HEK293 (cell line): ENCODE data around the gene CRELD1.

Experiments used
- FEZF1 ChIP-seq: fragments of 450-650 bp; formaldehyde crosslinking; IDR thresholded peaks from 2 replicates; pipeline ENCODE4 v1.5.1; 2016; ENCODE audit warnings: missing biosample characterization, missing genetic modification characterization
- HOXA7 ChIP-seq: sonication (generic); formaldehyde crosslinking; IDR thresholded peaks from 2 replicates; pipeline ENCODE4 v1.8.1; 2022; ENCODE audit warnings: missing genetic modification reagents, borderline replicate concordance
- MEIS1 ChIP-seq: sonication (generic); formaldehyde crosslinking; IDR thresholded peaks from 2 replicates; pipeline ENCODE4 v1.8.1; 2022; ENCODE audit warnings: missing genetic modification reagents, mild to moderate bottlenecking, borderline replicate concordance
- SALL2 ChIP-seq: fragments of 450-650 bp; formaldehyde crosslinking; IDR thresholded peaks from 2 replicates; pipeline ENCODE4 v1.5.0; 2017; ENCODE audit warnings: missing biosample characterization, mild to moderate bottlenecking, missing genetic modification characterization, borderline replicate concordance
- WT1 ChIP-seq: fragments of 450-650 bp; formaldehyde crosslinking; IDR thresholded peaks from 2 replicates; pipeline ENCODE4 v1.5.1; 2016; ENCODE audit warnings: missing biosample characterization, missing genetic modification characterization
- ZBTB1 ChIP-seq: fragments of 450-650 bp; formaldehyde crosslinking; IDR thresholded peaks from 2 replicates; pipeline ENCODE4 v1.5.1; 2016; ENCODE audit warnings: missing biosample characterization, missing genetic modification characterization
- ZBTB21 ChIP-seq: fragments of 450-650 bp; formaldehyde crosslinking; IDR thresholded peaks from 2 replicates; pipeline ENCODE4 v1.5.1; 2017; ENCODE audit warnings: missing biosample characterization, missing genetic modification characterization
- ZBTB8A ChIP-seq: fragments of 450-650 bp; formaldehyde crosslinking; IDR thresholded peaks from 2 replicates; pipeline ENCODE4 v1.5.1; 2016; ENCODE audit warnings: missing biosample characterization, missing genetic modification characterization
- ZFP37 ChIP-seq: fragments of 450-650 bp; formaldehyde crosslinking; IDR thresholded peaks from 2 replicates; pipeline ENCODE4 v1.5.1; 2016; ENCODE audit warnings: missing biosample characterization, missing genetic modification characterization
- ZNF114 ChIP-seq: fragments of 450-650 bp; formaldehyde crosslinking; IDR thresholded peaks from 2 replicates; pipeline ENCODE4 v1.5.0; 2017; ENCODE audit warnings: missing biosample characterization, missing genetic modification characterization
- ZNF2 ChIP-seq: fragments of 450-650 bp; formaldehyde crosslinking; IDR thresholded peaks from 2 replicates; pipeline ENCODE4 v1.5.1; 2016; ENCODE audit warnings: missing biosample characterization, missing genetic modification characterization
- ZNF266 ChIP-seq: fragments of 450-650 bp; formaldehyde crosslinking; IDR thresholded peaks from 2 replicates; pipeline ENCODE4 v1.5.1; 2016; ENCODE audit warnings: missing biosample characterization, missing genetic modification characterization, low read depth
- ZNF280C ChIP-seq: fragments of 450-650 bp; formaldehyde crosslinking; IDR thresholded peaks from 2 replicates; pipeline ENCODE4 v1.5.1; 2016; ENCODE audit warnings: missing biosample characterization, missing genetic modification characterization
- ZNF324 ChIP-seq: fragments of 450-650 bp; formaldehyde crosslinking; IDR thresholded peaks from 2 replicates; pipeline ENCODE4 v1.5.1; 2016; ENCODE audit warnings: missing biosample characterization, missing genetic modification characterization
- ZNF391 ChIP-seq: fragments of 450-650 bp; formaldehyde crosslinking; IDR thresholded peaks from 2 replicates; pipeline ENCODE4 v1.5.1; 2016; ENCODE audit warnings: low read depth, missing biosample characterization, missing genetic modification characterization, borderline replicate concordance
- ZNF394 ChIP-seq: fragments of 450-650 bp; formaldehyde crosslinking; IDR thresholded peaks from 2 replicates; pipeline ENCODE4 v1.5.1; 2016; ENCODE audit warnings: missing biosample characterization, missing genetic modification characterization, mild to moderate bottlenecking, moderate library complexity, borderline replicate concordance
- ZNF423 ChIP-seq: fragments of 450-650 bp; formaldehyde crosslinking; IDR thresholded peaks from 2 replicates; pipeline ENCODE4 v1.5.1; 2016; ENCODE audit warnings: missing biosample characterization, missing genetic modification characterization
- ZNF433 ChIP-seq: fragments of 450-650 bp; formaldehyde crosslinking; IDR thresholded peaks from 2 replicates; pipeline ENCODE4 v1.5.1; 2016; ENCODE audit warnings: missing biosample characterization, missing genetic modification characterization, low read depth
- ZNF473 ChIP-seq: fragments of 450-650 bp; formaldehyde crosslinking; IDR thresholded peaks from 2 replicates; pipeline ENCODE4 v1.5.1; 2017; ENCODE audit warnings: missing biosample characterization, missing genetic modification characterization
- ZNF555 ChIP-seq: fragments of 450-650 bp; formaldehyde crosslinking; conservative IDR thresholded peaks from 2 replicates; pipeline ENCODE4 v1.5.1; 2017; ENCODE audit warnings: missing biosample characterization, mild to moderate bottlenecking, missing genetic modification characterization, inconsistent platforms
- ZNF558 ChIP-seq: fragments of 450-650 bp; formaldehyde crosslinking; IDR thresholded peaks from 2 replicates; pipeline ENCODE4 v1.5.1; 2016; ENCODE audit warnings: missing biosample characterization, missing genetic modification characterization
- ZNF596 ChIP-seq: fragments of 450-650 bp; IDR thresholded peaks from 2 replicates; pipeline ENCODE4 v1.5.0; 2018; ENCODE audit warnings: missing biosample characterization, mild to moderate bottlenecking, missing genetic modification characterization, moderate library complexity
- ZNF610 ChIP-seq: fragments of 450-650 bp; formaldehyde crosslinking; IDR thresholded peaks from 2 replicates; pipeline ENCODE4 v1.5.1; 2016; ENCODE audit warnings: missing biosample characterization, missing genetic modification characterization, borderline replicate concordance
- ZNF660 ChIP-seq: fragments of 450-650 bp; IDR thresholded peaks from 2 replicates; pipeline ENCODE4 v1.5.1; 2018; ENCODE audit warnings: missing biosample characterization, mild to moderate bottlenecking, missing genetic modification characterization
- ZNF677 ChIP-seq: fragments of 450-650 bp; IDR thresholded peaks from 2 replicates; pipeline ENCODE4 v1.5.0; 2018; ENCODE audit warnings: missing biosample characterization, mild to moderate bottlenecking, missing genetic modification characterization, moderate library complexity
- ZNF704 ChIP-seq: fragments of 450-650 bp; formaldehyde crosslinking; IDR thresholded peaks from 2 replicates; pipeline ENCODE4 v1.5.1; 2016; ENCODE audit warnings: missing biosample characterization, missing genetic modification characterization
- ZNF785 ChIP-seq: fragments of 450-650 bp; formaldehyde crosslinking; IDR thresholded peaks from 2 replicates; pipeline ENCODE4 v1.5.1; 2016; ENCODE audit warnings: missing biosample characterization, missing genetic modification characterization
- ZNF837 ChIP-seq: fragments of 450-650 bp; formaldehyde crosslinking; IDR thresholded peaks from 2 replicates; pipeline ENCODE4 v1.5.1; 2016; ENCODE audit warnings: missing biosample characterization, missing genetic modification characterization
- ZSCAN23 ChIP-seq: fragments of 450-650 bp; formaldehyde crosslinking; IDR thresholded peaks from 2 replicates; pipeline ENCODE4 v1.5.1; 2016; ENCODE audit warnings: missing biosample characterization, missing genetic modification characterization
- TF ChIP-seq, protein P1 (sequence below): fragments of 450-650 bp; formaldehyde crosslinking; IDR thresholded peaks from 2 replicates; pipeline ENCODE4 v1.5.1; 2016; ENCODE audit warnings: missing biosample characterization, missing genetic modification characterization
- TF ChIP-seq, protein P2 (sequence below): fragments of 450-650 bp; formaldehyde crosslinking; IDR thresholded peaks from 2 replicates; pipeline ENCODE4 v1.5.1; 2017; ENCODE audit warnings: missing biosample characterization, missing genetic modification characterization
- TF ChIP-seq, protein P3 (sequence below): fragments of 450-650 bp; IDR thresholded peaks from 2 replicates; pipeline ENCODE4 v1.5.1; 2018; ENCODE audit warnings: missing biosample characterization, mild to moderate bottlenecking, missing genetic modification characterization

CRELD1 gene

DNA sequence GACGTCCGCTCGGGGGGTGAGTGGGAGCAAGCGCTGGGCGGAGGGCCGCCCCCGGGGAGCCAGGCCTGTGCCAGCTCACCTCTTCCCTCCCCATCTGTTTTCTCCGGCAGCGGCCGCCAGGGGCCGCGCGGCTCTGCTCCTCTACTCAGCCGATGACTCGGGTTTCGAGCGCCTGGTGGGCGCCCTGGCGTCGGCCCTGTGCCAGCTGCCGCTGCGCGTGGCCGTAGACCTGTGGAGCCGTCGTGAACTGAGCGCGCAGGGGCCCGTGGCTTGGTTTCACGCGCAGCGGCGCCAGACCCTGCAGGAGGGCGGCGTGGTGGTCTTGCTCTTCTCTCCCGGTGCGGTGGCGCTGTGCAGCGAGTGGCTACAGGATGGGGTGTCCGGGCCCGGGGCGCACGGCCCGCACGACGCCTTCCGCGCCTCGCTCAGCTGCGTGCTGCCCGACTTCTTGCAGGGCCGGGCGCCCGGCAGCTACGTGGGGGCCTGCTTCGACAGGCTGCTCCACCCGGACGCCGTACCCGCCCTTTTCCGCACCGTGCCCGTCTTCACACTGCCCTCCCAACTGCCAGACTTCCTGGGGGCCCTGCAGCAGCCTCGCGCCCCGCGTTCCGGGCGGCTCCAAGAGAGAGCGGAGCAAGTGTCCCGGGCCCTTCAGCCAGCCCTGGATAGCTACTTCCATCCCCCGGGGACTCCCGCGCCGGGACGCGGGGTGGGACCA is 632 bp upstream of the CRELD1 start (continued):
- TF ChIP-seq ZNF280C (no peak), ZSCAN23 (no peak), ZNF785 (tag by site-specific recombination) (peak; percentile 85), ZNF391 (tag by site-specific recombination) (peak; percentile 50; the same call in 1 of the 2 replicates), ZBTB21 (peak; percentile 43; the same call in 1 of the 2 replicates), ZBTB8A (peak; percentile 98), ZNF423 (tag by site-specific recombination) (peak; percentile 72), ZNF2 (tag by site-specific recombination) (peak; percentile 96), MEIS1 (CRISPR knock-in tag) (no peak), ZNF433 (tag by site-specific recombination) (no peak), SALL2 (tag by site-specific recombination) (no peak), ZNF324 (tag by site-specific recombination) (peak; percentile 65), FEZF1 (tag by site-specific recombination) (no peak), ZNF266 (no peak), ZNF558 (tag by site-specific recombination) (no peak), HOXA7 (CRISPR knock-in tag) (no peak), ZNF473 (tag by site-specific recombination) (no peak), ZFP37 (tag by site-specific recombination) (peak; percentile 94), ZNF596 (tag by site-specific recombination) (peak; percentile 23; the same call in 1 of the 2 replicates), WT1 (no peak), ZBTB1 (0 out of 2 replicates have a peak, but pooled peaks have one; percentile 72), ZNF837 (peak; percentile 21; the same call in 1 of the 2 replicates), ZNF660 (tag by site-specific recombination) (peak; percentile 71; the same call in 1 of the 2 replicates), ZNF555 (no peak), ZNF394 (peak; percentile 58), ZNF704 (tag by site-specific recombination) (no peak), ZNF114 (tag by site-specific recombination) (no peak), ZNF677 (tag by site-specific recombination) (no peak), ZNF610 (tag by site-specific recombination) (0 out of 2 replicates have a peak, but pooled peaks have one; percentile 61)
- TF ChIP-seq, protein P1, sequence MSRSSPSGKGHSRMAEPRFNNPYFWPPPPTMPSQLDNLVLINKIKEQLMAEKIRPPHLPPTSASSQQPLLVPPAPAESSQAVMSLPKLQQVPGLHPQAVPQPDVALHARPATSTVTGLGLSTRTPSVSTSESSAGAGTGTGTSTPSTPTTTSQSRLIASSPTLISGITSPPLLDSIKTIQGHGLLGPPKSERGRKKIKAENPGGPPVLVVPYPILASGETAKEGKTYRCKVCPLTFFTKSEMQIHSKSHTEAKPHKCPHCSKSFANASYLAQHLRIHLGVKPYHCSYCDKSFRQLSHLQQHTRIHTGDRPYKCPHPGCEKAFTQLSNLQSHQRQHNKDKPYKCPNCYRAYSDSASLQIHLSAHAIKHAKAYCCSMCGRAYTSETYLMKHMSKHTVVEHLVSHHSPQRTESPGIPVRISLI (tag by site-specific recombination): no peak
- TF ChIP-seq, protein P2, sequence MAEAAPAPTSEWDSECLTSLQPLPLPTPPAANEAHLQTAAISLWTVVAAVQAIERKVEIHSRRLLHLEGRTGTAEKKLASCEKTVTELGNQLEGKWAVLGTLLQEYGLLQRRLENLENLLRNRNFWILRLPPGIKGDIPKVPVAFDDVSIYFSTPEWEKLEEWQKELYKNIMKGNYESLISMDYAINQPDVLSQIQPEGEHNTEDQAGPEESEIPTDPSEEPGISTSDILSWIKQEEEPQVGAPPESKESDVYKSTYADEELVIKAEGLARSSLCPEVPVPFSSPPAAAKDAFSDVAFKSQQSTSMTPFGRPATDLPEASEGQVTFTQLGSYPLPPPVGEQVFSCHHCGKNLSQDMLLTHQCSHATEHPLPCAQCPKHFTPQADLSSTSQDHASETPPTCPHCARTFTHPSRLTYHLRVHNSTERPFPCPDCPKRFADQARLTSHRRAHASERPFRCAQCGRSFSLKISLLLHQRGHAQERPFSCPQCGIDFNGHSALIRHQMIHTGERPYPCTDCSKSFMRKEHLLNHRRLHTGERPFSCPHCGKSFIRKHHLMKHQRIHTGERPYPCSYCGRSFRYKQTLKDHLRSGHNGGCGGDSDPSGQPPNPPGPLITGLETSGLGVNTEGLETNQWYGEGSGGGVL (tag by site-specific recombination): peak; percentile 64
- TF ChIP-seq, protein P3, sequence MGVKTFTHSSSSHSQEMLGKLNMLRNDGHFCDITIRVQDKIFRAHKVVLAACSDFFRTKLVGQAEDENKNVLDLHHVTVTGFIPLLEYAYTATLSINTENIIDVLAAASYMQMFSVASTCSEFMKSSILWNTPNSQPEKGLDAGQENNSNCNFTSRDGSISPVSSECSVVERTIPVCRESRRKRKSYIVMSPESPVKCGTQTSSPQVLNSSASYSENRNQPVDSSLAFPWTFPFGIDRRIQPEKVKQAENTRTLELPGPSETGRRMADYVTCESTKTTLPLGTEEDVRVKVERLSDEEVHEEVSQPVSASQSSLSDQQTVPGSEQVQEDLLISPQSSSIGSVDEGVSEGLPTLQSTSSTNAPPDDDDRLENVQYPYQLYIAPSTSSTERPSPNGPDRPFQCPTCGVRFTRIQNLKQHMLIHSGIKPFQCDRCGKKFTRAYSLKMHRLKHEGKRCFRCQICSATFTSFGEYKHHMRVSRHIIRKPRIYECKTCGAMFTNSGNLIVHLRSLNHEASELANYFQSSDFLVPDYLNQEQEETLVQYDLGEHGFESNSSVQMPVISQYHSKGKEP (tag by site-specific recombination): no peak
